ENCODE data around the gene TBC1D7. TPM values are rescaled to one million over a fixed set of nuclear protein-coding genes. Genes with fewer than 3 reads are reported as not detected.

Gene TBC1D7
- polyA plus RNA-seq (2012; ENCODE audit: missing spikeins) = 38.1 TPM

DNA sequence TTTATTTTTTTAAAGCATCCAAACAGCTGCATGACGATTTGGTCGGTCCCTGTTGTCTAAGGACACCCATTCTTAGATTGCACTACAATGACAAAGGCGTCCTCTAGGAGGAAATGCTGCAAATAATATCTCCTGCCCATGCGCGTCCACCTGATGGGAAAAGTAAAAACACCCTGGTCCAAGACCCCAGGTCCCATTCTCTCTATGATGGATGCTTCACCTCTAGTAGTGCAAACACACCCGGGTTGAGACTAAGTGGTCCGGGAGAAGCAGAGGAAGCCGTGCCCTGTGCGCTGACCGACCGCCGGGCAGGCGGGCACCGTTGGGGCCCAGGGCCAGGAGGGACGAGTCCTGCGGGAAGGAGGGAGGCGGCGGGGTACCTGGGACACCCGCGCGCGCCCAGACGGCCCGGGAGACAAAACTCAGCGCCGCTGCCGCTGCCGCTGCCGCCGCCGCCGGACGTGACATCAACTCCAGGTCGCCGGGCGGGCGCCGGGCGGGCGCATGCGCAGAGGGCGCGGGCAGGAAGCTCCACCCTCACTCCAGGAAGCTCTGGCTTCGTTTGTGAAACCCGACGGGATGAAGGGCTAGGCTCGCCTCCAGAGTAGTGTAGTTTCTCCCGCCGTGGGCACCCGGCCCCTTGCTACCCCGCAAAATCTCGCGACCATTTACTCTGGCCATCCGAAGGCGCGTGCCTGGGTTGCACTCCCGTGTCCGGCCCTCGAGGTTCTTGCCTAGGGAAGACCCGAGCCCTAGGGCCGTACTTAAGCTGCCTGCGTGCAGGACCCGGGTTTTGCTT is at the start of gene TBC1D7:
TBC1D7 (minus strand) TSS at position 462 of the 799 bp plus-strand sequence. CDS start 1,639 bp downstream, outside the sequence.
- peak; percentile 94 for FAIRE-seq
- DNase-seq (ENCODE audit: insufficient read length) = peak; percentile 80

DNA sequence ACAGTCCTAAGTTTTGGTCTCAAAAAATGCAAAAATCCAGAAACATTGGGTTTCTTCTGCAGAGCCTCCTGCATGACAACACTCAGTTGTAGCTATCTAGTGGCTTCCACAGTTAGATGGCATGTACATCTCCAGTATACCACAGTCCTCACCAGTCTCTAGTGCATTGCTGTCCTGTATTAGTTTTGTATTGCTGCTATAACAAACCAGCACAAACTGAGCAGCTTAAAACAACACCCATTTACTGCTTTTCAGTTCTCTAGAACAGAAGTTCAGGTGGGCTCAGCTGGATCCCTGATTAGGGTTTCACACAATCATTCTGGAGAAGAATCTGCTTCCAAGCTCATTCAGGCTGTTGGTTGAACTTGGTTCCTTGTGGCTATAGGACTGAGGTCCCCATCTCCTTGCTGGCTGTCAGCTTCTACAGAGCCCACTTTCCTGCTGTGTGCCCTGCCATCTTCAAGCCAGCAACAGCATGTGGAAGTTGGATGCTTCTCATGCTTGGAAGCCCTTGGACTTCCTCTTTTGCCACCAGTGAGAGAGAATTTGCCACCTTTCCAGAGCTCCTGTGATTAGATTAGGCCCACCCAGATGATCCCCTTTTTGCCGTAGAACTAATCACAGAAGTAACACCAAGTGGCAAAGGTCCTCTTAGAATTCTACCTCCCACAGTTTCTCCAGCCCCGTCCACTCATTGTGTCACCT is 48.9 kb upstream of the TBC1D7 start:
- no peak for FAIRE-seq
- no peak for DNase-seq (ENCODE audit: insufficient read length)
- TF ChIP-seq POLR2AphosphoS5 (IDR thresholded peaks at IDR 0.05; ENCODE audit: low read depth, low read length) (no peak), POLR2A (IDR thresholded peaks at IDR 0.05; ENCODE audit: low read depth, low read length) (no peak), TAF1 (IDR thresholded peaks at IDR 0.05; ENCODE audit: borderline replicate concordance, low read depth, low read length) (no peak)

More for the DNA sequence above, at the start of gene TBC1D7:
- 0 out of 2 replicates have a peak, but pooled peaks have one; percentile 39 for TF ChIP-seq TAF1 (IDR thresholded peaks at IDR 0.05; ENCODE audit: borderline replicate concordance, low read depth, low read length)
- TF ChIP-seq POLR2AphosphoS5 (IDR thresholded peaks at IDR 0.05; ENCODE audit: low read depth, low read length) = peak; percentile 90
- peak; percentile 92 for TF ChIP-seq POLR2A (IDR thresholded peaks at IDR 0.05; ENCODE audit: low read depth, low read length)

DNA sequence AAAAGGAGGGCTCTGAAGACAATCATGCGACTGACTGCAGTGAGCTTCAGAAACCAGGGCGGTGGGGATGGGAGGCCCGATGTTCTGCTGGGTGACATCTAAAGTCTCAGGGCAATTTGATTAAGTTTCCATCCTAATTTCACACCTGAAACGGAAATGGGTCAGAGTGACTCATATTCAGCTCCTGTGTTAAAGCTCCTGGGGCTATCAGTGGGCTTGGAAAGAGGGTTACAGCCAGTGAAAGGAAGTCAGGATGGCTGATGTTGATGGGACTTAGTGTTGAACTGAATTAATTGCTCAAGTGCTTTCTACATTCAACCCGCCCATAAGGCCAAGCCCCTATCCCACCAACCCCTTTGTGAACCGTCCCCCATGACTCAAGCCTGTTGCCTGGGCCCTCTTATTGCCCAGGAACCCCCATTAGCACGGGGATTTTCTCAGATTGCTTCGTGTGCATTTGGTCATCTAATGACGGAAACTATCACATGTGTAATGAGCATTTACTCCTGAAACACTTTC is 47.1 kb upstream of the TBC1D7 start:
- FAIRE-seq = peak; percentile 61
- DNase-seq (ENCODE audit: insufficient read length) = peak; percentile 37
- TF ChIP-seq TAF1 (IDR thresholded peaks at IDR 0.05; ENCODE audit: borderline replicate concordance, low read depth, low read length) (no peak), POLR2A (IDR thresholded peaks at IDR 0.05; ENCODE audit: low read depth, low read length) (no peak), POLR2AphosphoS5 (IDR thresholded peaks at IDR 0.05; ENCODE audit: low read depth, low read length) (no peak)

DNA sequence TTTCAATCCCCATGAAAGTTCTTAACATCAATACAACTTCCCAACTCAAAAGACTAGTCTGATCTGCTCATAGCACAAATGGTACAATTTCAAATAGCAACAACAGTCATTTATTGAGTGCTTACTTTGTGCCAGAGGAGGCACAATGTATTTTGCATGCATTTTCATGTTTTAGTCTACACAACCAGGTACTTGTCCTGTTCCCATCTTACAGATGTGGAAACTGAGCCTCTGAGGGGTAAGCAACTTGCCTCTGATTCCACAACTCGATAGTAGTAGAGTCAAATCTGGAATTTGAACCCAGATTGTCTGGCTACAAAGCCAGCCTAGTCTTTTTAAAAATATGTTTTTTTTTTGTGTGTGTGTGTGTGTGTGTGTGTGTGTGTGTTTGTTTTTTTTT is 45.6 kb upstream of the TBC1D7 start:
- TF ChIP-seq TAF1 (IDR thresholded peaks at IDR 0.05; ENCODE audit: borderline replicate concordance, low read depth, low read length) = no peak
- no peak for TF ChIP-seq POLR2A (IDR thresholded peaks at IDR 0.05; ENCODE audit: low read depth, low read length)
- TF ChIP-seq POLR2AphosphoS5 (IDR thresholded peaks at IDR 0.05; ENCODE audit: low read depth, low read length) = no peak
- DNase-seq (ENCODE audit: insufficient read length) = no peak
- FAIRE-seq = peak; percentile 36

DNA sequence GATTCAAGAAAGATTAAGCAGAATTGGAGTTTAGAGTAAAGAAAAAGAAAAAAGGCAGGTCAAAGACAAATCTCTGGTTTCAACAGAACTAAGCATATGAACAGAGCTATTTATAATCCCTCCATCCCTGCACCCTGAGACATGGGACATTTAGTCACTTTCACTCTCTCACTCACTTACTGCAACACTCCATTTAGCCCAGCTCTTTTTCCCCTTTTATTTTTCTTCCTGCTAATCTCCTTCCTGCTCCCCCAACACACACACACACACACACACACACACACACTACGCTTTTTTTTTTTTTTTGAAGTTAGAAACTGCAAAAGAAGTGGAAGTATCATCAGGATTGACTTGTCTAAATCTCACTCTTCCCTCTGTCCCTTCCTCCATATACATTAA is 45.1 kb upstream of the TBC1D7 start:
- TF ChIP-seq TAF1 (IDR thresholded peaks at IDR 0.05; ENCODE audit: borderline replicate concordance, low read depth, low read length) = no peak
- TF ChIP-seq POLR2A (IDR thresholded peaks at IDR 0.05; ENCODE audit: low read depth, low read length) = no peak
- TF ChIP-seq POLR2AphosphoS5 (IDR thresholded peaks at IDR 0.05; ENCODE audit: low read depth, low read length) = no peak
- DNase-seq (ENCODE audit: insufficient read length) (no peak), FAIRE-seq (no peak)

DNA sequence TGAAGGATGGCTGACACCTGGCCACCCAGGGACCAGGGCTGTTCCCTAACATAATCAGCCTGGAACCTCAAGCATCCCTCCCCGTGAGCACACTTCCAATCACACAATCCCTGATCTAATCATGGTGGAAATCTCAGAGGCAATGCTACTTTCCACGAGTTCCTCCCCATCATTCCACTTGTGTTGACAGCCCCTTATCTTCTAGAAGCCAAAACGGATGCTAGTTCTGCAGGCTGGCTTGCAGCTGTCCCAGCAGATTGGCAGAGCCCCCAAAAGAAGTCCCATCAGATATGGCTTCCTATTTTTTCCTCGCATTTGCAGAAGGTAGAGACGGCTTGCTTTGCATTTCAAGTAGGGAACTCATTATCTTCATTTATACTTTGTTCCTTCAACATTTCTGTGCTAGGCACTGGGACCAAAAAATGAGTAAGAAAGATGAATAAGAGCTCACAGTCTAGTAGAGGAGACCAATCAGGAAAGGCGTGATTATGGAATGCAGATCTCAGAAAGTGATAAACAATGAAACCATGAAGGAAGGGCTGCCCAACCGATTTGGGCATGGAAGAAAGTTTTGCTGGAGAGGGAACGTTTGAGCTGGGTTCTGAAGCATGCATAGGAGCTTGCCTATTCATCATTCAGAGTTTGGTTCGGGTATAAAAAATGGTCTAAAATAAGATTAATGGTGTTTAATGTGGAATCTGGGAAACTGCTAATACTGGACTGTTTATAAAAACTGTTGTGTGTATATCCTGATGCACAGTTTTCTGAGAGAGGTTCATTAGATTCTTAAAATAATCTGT is 44.6 kb upstream of the TBC1D7 start:
- TF ChIP-seq POLR2AphosphoS5 (IDR thresholded peaks at IDR 0.05; ENCODE audit: low read depth, low read length) (no peak), POLR2A (IDR thresholded peaks at IDR 0.05; ENCODE audit: low read depth, low read length) (no peak), TAF1 (IDR thresholded peaks at IDR 0.05; ENCODE audit: borderline replicate concordance, low read depth, low read length) (no peak)
- no peak for FAIRE-seq
- DNase-seq (ENCODE audit: insufficient read length) = no peak

DNA sequence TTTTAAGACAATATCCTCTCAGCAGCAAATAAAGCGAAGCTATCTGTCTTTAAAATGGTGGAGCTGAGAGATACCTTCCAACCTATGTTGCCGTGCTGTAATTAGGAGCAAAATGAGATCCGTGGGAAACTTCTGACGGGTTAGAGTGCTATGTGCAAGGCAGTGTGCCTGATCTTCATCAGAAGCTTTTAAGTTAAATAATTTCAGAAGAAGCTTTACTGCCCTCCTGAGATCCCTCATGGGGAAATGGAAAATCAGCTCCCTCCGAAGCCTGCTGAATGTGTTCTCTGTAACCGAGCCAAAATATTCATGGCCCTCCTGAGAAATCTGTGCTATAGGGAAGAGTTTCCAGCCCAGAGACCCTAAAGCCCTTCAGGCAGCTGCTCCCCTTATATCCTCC is 43.7 kb upstream of the TBC1D7 start:
- FAIRE-seq (no peak), DNase-seq (ENCODE audit: insufficient read length) (no peak)
- TF ChIP-seq POLR2AphosphoS5 (IDR thresholded peaks at IDR 0.05; ENCODE audit: low read depth, low read length) (no peak), TAF1 (IDR thresholded peaks at IDR 0.05; ENCODE audit: borderline replicate concordance, low read depth, low read length) (no peak), POLR2A (IDR thresholded peaks at IDR 0.05; ENCODE audit: low read depth, low read length) (no peak)

DNA sequence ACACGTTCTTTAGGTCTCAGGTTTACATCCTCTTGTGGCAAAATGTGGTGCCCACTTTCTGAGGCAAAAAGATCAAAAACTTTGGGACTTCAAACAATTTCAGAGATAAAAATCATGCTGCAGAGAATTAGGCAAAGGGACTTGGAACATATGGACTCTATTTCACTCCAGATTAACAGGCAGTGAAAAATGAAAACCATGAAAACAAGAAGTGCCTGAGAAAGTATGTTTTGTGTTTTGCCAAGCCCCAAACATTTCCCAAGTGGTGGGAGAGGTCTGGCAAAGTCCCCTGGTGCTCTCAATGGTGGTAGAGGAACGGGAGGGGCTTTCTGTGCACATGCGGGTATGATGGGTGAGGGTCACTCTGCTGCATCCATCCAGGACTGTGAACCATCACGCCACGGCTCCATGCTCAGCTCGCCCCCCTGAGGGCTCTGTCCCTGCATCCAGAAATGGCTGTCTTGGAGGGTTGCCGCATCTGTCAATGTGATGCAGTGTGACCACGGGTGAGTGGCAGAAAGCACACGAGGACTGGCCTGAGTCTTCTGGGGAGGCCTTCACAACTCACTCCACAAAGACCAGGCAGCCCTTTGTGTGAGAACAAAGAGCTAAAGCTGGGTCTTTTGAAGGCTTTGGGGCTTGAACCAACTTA is 43.2 kb upstream of the TBC1D7 start:
- TF ChIP-seq POLR2AphosphoS5 (IDR thresholded peaks at IDR 0.05; ENCODE audit: low read depth, low read length) (no peak), POLR2A (IDR thresholded peaks at IDR 0.05; ENCODE audit: low read depth, low read length) (no peak), TAF1 (IDR thresholded peaks at IDR 0.05; ENCODE audit: borderline replicate concordance, low read depth, low read length) (no peak)
- DNase-seq (ENCODE audit: insufficient read length) (no peak), FAIRE-seq (no peak)

DNA sequence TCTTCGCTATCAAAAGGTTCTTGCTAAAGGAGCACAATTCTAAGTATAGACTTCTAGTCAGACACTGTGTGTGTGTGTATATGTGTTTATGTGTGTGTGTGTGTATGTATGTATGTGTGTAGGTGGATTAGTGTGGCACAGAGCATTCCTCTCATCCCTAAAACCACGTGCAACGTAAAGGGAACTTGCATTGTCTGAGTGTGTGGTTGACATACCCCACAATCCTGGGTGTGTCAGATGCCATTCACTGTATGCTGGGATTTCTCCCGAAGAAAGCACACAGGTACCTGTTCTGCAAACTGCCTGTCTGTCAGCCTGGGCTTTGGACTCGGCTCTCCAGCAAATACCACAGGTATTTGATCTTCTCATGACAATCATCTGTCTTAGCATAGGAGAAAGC is 42.3 kb upstream of the TBC1D7 start:
- TF ChIP-seq POLR2AphosphoS5 (IDR thresholded peaks at IDR 0.05; ENCODE audit: low read depth, low read length) = no peak
- no peak for TF ChIP-seq TAF1 (IDR thresholded peaks at IDR 0.05; ENCODE audit: borderline replicate concordance, low read depth, low read length)
- no peak for TF ChIP-seq POLR2A (IDR thresholded peaks at IDR 0.05; ENCODE audit: low read depth, low read length)
- DNase-seq (ENCODE audit: insufficient read length) (no peak), FAIRE-seq (no peak)

DNA sequence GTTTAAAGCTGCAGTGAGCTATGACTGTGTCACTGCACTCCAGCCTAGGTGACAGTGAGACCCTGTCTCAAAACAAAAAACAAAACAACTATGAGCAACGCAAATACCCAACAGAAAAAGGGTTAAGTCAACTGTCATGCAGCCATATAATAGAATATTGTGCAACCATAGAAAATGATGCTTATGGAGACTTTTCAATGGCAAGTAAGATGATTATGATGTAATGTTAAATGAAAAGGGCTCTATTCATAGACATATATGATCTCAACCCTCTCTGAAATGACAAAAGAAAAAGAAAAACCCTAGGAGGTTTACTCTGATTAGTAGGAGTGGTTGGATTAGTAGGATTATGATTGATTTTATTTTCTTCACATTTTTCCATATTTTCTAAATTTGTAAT is 41.3 kb upstream of the TBC1D7 start:
- FAIRE-seq (no peak), DNase-seq (ENCODE audit: insufficient read length) (no peak)
- no peak for TF ChIP-seq TAF1 (IDR thresholded peaks at IDR 0.05; ENCODE audit: borderline replicate concordance, low read depth, low read length)

DNA sequence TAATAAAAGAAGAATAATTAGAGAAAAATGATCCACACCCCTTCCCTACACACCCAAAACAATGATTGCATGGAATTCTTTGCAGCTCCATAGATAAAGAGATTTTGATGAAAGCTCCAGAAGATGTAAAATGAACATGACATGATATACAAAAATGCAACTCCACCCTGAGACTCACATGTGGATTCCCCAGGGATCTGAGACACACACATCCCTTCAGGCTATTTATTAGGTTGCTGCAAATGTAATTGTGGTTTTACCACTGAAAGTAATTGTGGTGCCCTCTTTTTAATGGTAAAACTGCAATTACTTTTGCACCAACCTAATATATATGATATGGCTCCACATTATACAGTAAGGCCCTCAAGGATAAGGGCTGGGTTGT is 40.4 kb upstream of the TBC1D7 start:
- DNase-seq (ENCODE audit: insufficient read length) = no peak
- TF ChIP-seq POLR2A (IDR thresholded peaks at IDR 0.05; ENCODE audit: low read depth, low read length) = no peak
- TF ChIP-seq TAF1 (IDR thresholded peaks at IDR 0.05; ENCODE audit: borderline replicate concordance, low read depth, low read length) = no peak
- TF ChIP-seq POLR2AphosphoS5 (IDR thresholded peaks at IDR 0.05; ENCODE audit: low read depth, low read length) = no peak
- no peak for FAIRE-seq

Data from GM12892 (cell line).